GM12878 (cell line): Measurements from ENCODE around the gene RFFL. TPM values are rescaled to one million over a fixed set of nuclear protein-coding genes. Genes with fewer than 3 reads are reported as not detected.

Experiments used
- ATAC-seq: fragments of 200-7000 bp; cut with Tn5 transposase; 3 replicates; pipeline ENCODE4 v1.9.1; 2020; ENCODE audit warnings: mild to moderate bottlenecking, moderate library complexity
- BruUV-seq: library from RNA; stranded (reverse); fragments of 400-500 nt; replicated peaks from 2 replicates; lab custom pipeline; 2021; lab: Mats Ljungman, UMichigan
- CTCF ChIA-PET: fragments of 300-600 bp; sonication (Branson Sonifier 250); formaldehyde crosslinking; extraction: SDS; loops from one replicate; lab custom pipeline; 2021; ENCODE audit warnings: inconsistent platforms; lab: Yijun Ruan, JAX
- POLR2A ChIA-PET: fragments of 350-600 bp; formaldehyde crosslinking; extraction: SDS; loops from one replicate; lab custom pipeline; 2021; ENCODE audit warnings: inconsistent platforms; lab: Charles Lee
- RAD21 ChIA-PET: fragments of 300-600 bp; sonication (Branson Sonifier 250); formaldehyde crosslinking; loops from one replicate; lab custom pipeline; 2023; ENCODE audit warnings: antibody characterized with exemption; ENCODE audit not compliant: unreplicated experiment; lab: Charles Lee
- SMC1A ChIA-PET: fragments of 300-600 bp; sonication (Branson Sonifier 250); formaldehyde crosslinking; loops from one replicate; lab custom pipeline; 2023; ENCODE audit not compliant: unreplicated experiment, uncharacterized antibody; lab: Charles Lee
- DNase-seq: peaks from one replicate; pipeline ENCODE4 v3.0.0-alpha.2; 2011; ENCODE audit warnings: low read depth, low spot score
- FAIRE-seq: peaks from 3 replicates; lab custom pipeline; 2011; peaks lifted over from hg19 to GRCh38; lab: Jason Lieb, UNC
- H2AFZ ChIP-seq: 2 replicates; pipeline ENCODE4 v1.6.0; 2011; ENCODE audit warnings: low read depth, low read length, control low read depth; ENCODE audit not compliant: control insufficient read depth
- H3K27ac ChIP-seq: 2 replicates; pipeline ENCODE4 v1.5.1; 2011; ENCODE audit warnings: control low read depth; ENCODE audit not compliant: control insufficient read depth, insufficient read depth
- H3K27me3 ChIP-seq, 2 experiments: replicated peaks in 1 of 2; 2 replicates each; pipeline versions ENCODE4 v1.6.0 to v1.6.1; 2011; ENCODE audit warnings: low read length in 1 of 2; ENCODE audit not compliant: control insufficient read depth in 2 of 2, insufficient read depth in 2 of 2
- H3K36me3 ChIP-seq, 2 experiments: 2 replicates each; pipeline ENCODE4 v1.5.1; 2011; ENCODE audit warnings: low read length in 1 of 2; ENCODE audit not compliant: control insufficient read depth in 2 of 2, insufficient read depth in 2 of 2
- H3K4me1 ChIP-seq: 2 replicates; pipeline ENCODE4 v1.6.1; 2011; ENCODE audit warnings: mild to moderate bottlenecking, low read length, moderate library complexity, mixed read lengths; ENCODE audit not compliant: control insufficient read depth, insufficient read depth
- H3K4me2 ChIP-seq: 2 replicates; pipeline ENCODE4 v1.6.0; 2011; ENCODE audit warnings: control low read depth; ENCODE audit not compliant: control insufficient read depth, insufficient read depth
- H3K4me3 ChIP-seq: fragments of 200-600 bp; sonication (generic); 2 replicates; pipeline ENCODE4 v1.5.1; 2016
- H3K79me2 ChIP-seq: 2 replicates; pipeline ENCODE4 v1.6.0; 2011; ENCODE audit warnings: low read length; ENCODE audit not compliant: control insufficient read depth, insufficient read depth
- H3K9ac ChIP-seq: 2 replicates; pipeline ENCODE4 v1.8.0; 2011; ENCODE audit warnings: low read length, control low read depth, mixed read lengths; ENCODE audit not compliant: control insufficient read depth, insufficient read depth
- H3K9me3 ChIP-seq: replicated peaks from 3 replicates; pipeline ENCODE4 v1.5.1; 2011; ENCODE audit warnings: mild to moderate bottlenecking, low read length; ENCODE audit not compliant: control insufficient read depth, insufficient read depth
- H4K20me1 ChIP-seq: 2 replicates; pipeline ENCODE4 v1.6.0; 2011; ENCODE audit not compliant: control insufficient read depth, insufficient read depth
- BMI1 ChIP-seq: fragments of 450-650 bp; IDR thresholded peaks from 2 replicates; pipeline ENCODE4 v1.6.1; 2016; ENCODE audit warnings: mild to moderate bottlenecking, moderate library complexity, borderline replicate concordance
- CEBPB ChIP-seq, 2 experiments: fragments of 150-350 bp in 1 of 2; IDR thresholded peaks; 2 replicates each; pipeline ENCODE4 v1.6.1; 2012 to 2014; ENCODE audit warnings: low read depth in 2 of 2, low read length in 2 of 2, borderline replicate concordance in 1 of 2, inconsistent platforms in 1 of 2
- CHD1 ChIP-seq: IDR thresholded peaks from 2 replicates; pipeline ENCODE4 v1.6.1; 2012; ENCODE audit warnings: low read depth, low read length, improper control_type of control experiment
- CTCF ChIP-seq, 3 experiments: IDR thresholded peaks in 2 of 3; conservative IDR thresholded peaks in 1 of 3; 2 replicates each; pipeline ENCODE4 v1.5.1; 2011; ENCODE audit warnings: low read depth in 3 of 3, low read length in 3 of 3, mild to moderate bottlenecking in 3 of 3, control low read depth in 2 of 3, moderate library complexity in 2 of 3, inconsistent platforms in 1 of 3, mixed read lengths in 1 of 3; ENCODE audit not compliant: control insufficient read depth in 2 of 3, insufficient read depth in 1 of 3; ENCODE audit errors: extremely low read depth in 1 of 3
- E2F4 ChIP-seq: IDR thresholded peaks from 2 replicates; pipeline ENCODE4 v1.6.1; 2012; ENCODE audit warnings: low read depth, low read length, improper control_type of control experiment
- EED ChIP-seq: sonication (generic); IDR thresholded peaks from 2 replicates; pipeline ENCODE4 v1.6.1; 2016; ENCODE audit warnings: antibody characterized with exemption, low read depth
- LARP7 ChIP-seq: fragments of 450-650 bp; IDR thresholded peaks from 2 replicates; pipeline ENCODE4 v1.6.1; 2017; ENCODE audit warnings: mild to moderate bottlenecking
- NFYB ChIP-seq: IDR thresholded peaks from 2 replicates; pipeline ENCODE4 v1.6.1; 2011; ENCODE audit warnings: low read depth, mild to moderate bottlenecking, low read length, improper control_type of control experiment, moderate library complexity; ENCODE audit not compliant: insufficient read depth
- SMC3 ChIP-seq: IDR thresholded peaks from 2 replicates; pipeline ENCODE4 v1.6.1; 2011; ENCODE audit warnings: low read length, improper control_type of control experiment, borderline replicate concordance
- SPI1 ChIP-seq: IDR thresholded peaks from 2 replicates; pipeline ENCODE4 v1.6.1; 2011; ENCODE audit warnings: low read depth, mild to moderate bottlenecking, low read length, moderate library complexity, borderline replicate concordance; ENCODE audit not compliant: insufficient read depth
- WGBS: methylation state at CpG from one replicate; pipeline ENCODE4 v1.1.6; 2016; ENCODE audit warnings: low lambda C conversion rate; ENCODE audit not compliant: insufficient replicate concordance, insufficient coverage; ENCODE audit errors: missing lambda C conversion rate; 5-methylcytosine and 5-hydroxymethylcytosine counted together
- in situ Hi-C: fragments of 300-500 bp; cut with MboI; formaldehyde crosslinking; loops from 9 replicates; pipeline ENCODE4 v1.14.3; 2018; ENCODE audit warnings: mixed read lengths
- intact Hi-C: fragments of 100-400 bp; cut with micrococcal nuclease; formaldehyde crosslinking; loops from one replicate; pipeline ENCODE4 v1.14.2; 2022; ENCODE audit not compliant: unreplicated experiment
- polyA plus RNA-seq, 11 experiments: library from polyadenylated mRNA; depleted of rRNA in 4 of 11; unstranded in 6 of 11; stranded (reverse) in 5 of 11; fragments of >200 nt; fragmentation: Nextera tagmentation in 4 of 11; fragmentation: Illumina TruSeq in 1 of 11; extraction: Ambion mirVana in 4 of 11; extraction: Trizol in 1 of 11; gene quantifications; 1 replicate in 1 of 11; 2 replicates in 10 of 11; pipeline versions ENCODE4 v1.2.1 to v1.2.3, GENCODE V29; 2011 to 2016; ENCODE audit warnings: inconsistent platforms in 2 of 11, missing spikeins in 2 of 11, low read depth in 1 of 11
- total RNA-seq, 4 experiments: library from RNA; depleted of rRNA in 3 of 4; stranded (reverse); fragments of >200 nt in 3 of 4; fragmentation: Illumina TruSeq in 1 of 4; extraction: Trizol in 1 of 4; gene quantifications; 2 replicates each; pipeline versions ENCODE4 v1.2.1 to v1.2.3, GENCODE V29; 2013 to 2021

RFFL gene
- total and polyA plus RNA-seq, 10 of the 15 experiments (the other 5 are each of a cell fraction or from before 2014, with no cell fraction given): 4.7 to 56.1 (median 26.9) TPM

GRCh38 chr17:34961093-34961911, 102.2 kb downstream of the RFFL start, which contains the start of the genes CCT6B and ZNF830 (continued):
- TF ChIP-seq E2F4 (no peak), LARP7 (peak; percentile 36), EED (no peak), CTCF (IDR thresholded peaks at IDR 0.05 in 2 of 3, conservative IDR thresholded peaks at IDR 0.05 in 1 of 3; ENCODE audit: control insufficient read depth in 2 of 3, extremely low read depth in 1 of 3, insufficient read depth in 1 of 3, low read depth in 3 of 3, low read length in 3 of 3) (no peak), CHD1 (no peak; the same call in 1 of the 2 replicates), CEBPB (IDR thresholded peaks at IDR 0.05; ENCODE audit: borderline replicate concordance in 1 of 2, low read depth in 2 of 2, low read length in 2 of 2) (no peak)

GRCh38 chr17:34958438-34958837, 105.1 kb downstream of the RFFL start:
- Histone ChIP-seq H3K4me3 (no peak overlapping the region), H4K20me1 (no peaks in the 10 kb centered on the region), H3K27ac (no peak overlapping the region), H2AFZ (no peak overlapping the region), H3K27me3 (no peaks in the 10 kb centered on the region), H3K4me2 (no peak overlapping the region), H3K9ac (no peak overlapping the region), H3K9me3 (no peaks in the 10 kb centered on the region), H3K79me2 (peaks cover 21% of the 10 kb centered on the region), H3K36me3 (no peaks in the 10 kb centered on the region), H3K4me1 (peaks cover 8% of the 10 kb centered on the region; the same call in 1 of the 2 replicates)
- ChIA-PET RAD21 (interaction anchor here (0.6 kb wide), 1 partner anchor 24 kb away, joined by 3 read pairs; no protein-coding TSS in a partner anchor), POLR2A (no interaction called here), SMC1A (interaction anchor here (0.6 to 1.4 kb wide), 2 partner anchors 26 to 44 kb away, joined by 3 to 4 read pairs; no protein-coding TSS in a partner anchor), CTCF (interaction anchor here (0.6 to 1.1 kb wide), 2 partner anchors 16 to 30 kb away, joined by 3 to 4 read pairs; no protein-coding TSS in a partner anchor)
- no peak for FAIRE-seq
- intact Hi-C loops: no loop called here
- DNase-seq: no peak
- in situ Hi-C loops: no loop called here
- ATAC-seq: no peak
- BruUV-seq: no TSS peak
- TF ChIP-seq NFYB (no peak), SPI1 (no peak), LARP7 (no peak), SMC3 (no peak), BMI1 (no peak)
- 39% methylated on average over 1 of the region's 1 CpG for WGBS
